ENCODE data around the gene JUNB. TPM values are rescaled to one million over a fixed set of nuclear protein-coding genes. Genes with fewer than 3 reads are reported as not detected.

Gene JUNB
- total and polyA plus RNA-seq, 10 of the 15 experiments (the other 5 are each of a cell fraction or from before 2014, with no cell fraction given): 0.55 to 144 (median 68.3) TPM

DNA sequence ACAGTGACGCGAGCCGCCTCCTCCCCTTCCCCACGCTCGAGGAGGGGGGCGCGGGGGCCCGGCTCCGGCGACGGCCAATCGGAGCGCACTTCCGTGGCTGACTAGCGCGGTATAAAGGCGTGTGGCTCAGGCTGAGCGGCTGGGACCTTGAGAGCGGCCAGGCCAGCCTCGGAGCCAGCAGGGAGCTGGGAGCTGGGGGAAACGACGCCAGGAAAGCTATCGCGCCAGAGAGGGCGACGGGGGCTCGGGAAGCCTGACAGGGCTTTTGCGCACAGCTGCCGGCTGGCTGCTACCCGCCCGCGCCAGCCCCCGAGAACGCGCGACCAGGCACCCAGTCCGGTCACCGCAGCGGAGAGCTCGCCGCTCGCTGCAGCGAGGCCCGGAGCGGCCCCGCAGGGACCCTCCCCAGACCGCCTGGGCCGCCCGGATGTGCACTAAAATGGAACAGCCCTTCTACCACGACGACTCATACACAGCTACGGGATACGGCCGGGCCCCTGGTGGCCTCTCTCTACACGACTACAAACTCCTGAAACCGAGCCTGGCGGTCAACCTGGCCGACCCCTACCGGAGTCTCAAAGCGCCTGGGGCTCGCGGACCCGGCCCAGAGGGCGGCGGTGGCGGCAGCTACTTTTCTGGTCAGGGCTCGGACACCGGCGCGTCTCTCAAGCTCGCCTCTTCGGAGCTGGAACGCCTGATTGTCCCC is at the start of gene JUNB (continued):
- TF ChIP-seq E2F4 (IDR thresholded peaks at IDR 0.05; ENCODE audit: low read depth, low read length) (0 out of 2 replicates have a peak, but pooled peaks have one; percentile 23), PBX3 (IDR thresholded peaks at IDR 0.05; ENCODE audit: insufficient replicate concordance, low read depth, low read length) (peak; percentile 29), SP1 (IDR thresholded peaks at IDR 0.05; ENCODE audit: low read depth, low read length) (peak; percentile 80), POLR2AphosphoS5 (IDR thresholded peaks at IDR 0.05; ENCODE audit: low read length) (peak; percentile 100), YBX1 (IDR thresholded peaks at IDR 0.05) (no peak), BRCA1 (IDR thresholded peaks at IDR 0.05; ENCODE audit: low read depth, low read length) (no peak), SMARCA5 (IDR thresholded peaks at IDR 0.05) (peak; percentile 66), PKNOX1 (IDR thresholded peaks at IDR 0.05) (peak; percentile 86; the same call in 1 of the 2 replicates), CBX5 (IDR thresholded peaks at IDR 0.05; ENCODE audit: low read depth) (no peak), IKZF1 (conservative IDR thresholded peaks at IDR 0.05) (peak; percentile 93), MYB (IDR thresholded peaks at IDR 0.05; ENCODE audit: borderline replicate concordance, low read depth, low read length) (no peak), CHD4 (IDR thresholded peaks at IDR 0.05) (no peak), KAT2A (conservative IDR thresholded peaks at IDR 0.05; ENCODE audit: control insufficient read depth, low read depth, low read length) (no peak), BACH1 (IDR thresholded peaks at IDR 0.05; ENCODE audit: borderline replicate concordance) (peak; percentile 99), HDAC2 (IDR thresholded peaks at IDR 0.05) (no peak), SIN3A (IDR thresholded peaks at IDR 0.05; ENCODE audit: low read depth, low read length) (peak; percentile 79; the same call in 1 of the 2 replicates)
- TF ChIP-seq, protein P1, sequence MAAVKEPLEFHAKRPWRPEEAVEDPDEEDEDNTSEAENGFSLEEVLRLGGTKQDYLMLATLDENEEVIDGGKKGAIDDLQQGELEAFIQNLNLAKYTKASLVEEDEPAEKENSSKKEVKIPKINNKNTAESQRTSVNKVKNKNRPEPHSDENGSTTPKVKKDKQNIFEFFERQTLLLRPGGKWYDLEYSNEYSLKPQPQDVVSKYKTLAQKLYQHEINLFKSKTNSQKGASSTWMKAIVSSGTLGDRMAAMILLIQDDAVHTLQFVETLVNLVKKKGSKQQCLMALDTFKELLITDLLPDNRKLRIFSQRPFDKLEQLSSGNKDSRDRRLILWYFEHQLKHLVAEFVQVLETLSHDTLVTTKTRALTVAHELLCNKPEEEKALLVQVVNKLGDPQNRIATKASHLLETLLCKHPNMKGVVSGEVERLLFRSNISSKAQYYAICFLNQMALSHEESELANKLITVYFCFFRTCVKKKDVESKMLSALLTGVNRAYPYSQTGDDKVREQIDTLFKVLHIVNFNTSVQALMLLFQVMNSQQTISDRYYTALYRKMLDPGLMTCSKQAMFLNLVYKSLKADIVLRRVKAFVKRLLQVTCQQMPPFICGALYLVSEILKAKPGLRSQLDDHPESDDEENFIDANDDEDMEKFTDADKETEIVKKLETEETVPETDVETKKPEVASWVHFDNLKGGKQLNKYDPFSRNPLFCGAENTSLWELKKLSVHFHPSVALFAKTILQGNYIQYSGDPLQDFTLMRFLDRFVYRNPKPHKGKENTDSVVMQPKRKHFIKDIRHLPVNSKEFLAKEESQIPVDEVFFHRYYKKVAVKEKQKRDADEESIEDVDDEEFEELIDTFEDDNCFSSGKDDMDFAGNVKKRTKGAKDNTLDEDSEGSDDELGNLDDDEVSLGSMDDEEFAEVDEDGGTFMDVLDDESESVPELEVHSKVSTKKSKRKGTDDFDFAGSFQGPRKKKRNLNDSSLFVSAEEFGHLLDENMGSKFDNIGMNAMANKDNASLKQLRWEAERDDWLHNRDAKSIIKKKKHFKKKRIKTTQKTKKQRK (IDR thresholded peaks at IDR 0.05; ENCODE audit: low read depth, low read length): no peak
- TF ChIP-seq, protein P2, sequence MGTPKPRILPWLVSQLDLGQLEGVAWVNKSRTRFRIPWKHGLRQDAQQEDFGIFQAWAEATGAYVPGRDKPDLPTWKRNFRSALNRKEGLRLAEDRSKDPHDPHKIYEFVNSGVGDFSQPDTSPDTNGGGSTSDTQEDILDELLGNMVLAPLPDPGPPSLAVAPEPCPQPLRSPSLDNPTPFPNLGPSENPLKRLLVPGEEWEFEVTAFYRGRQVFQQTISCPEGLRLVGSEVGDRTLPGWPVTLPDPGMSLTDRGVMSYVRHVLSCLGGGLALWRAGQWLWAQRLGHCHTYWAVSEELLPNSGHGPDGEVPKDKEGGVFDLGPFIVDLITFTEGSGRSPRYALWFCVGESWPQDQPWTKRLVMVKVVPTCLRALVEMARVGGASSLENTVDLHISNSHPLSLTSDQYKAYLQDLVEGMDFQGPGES (IDR thresholded peaks at IDR 0.05): no peak
- TF ChIP-seq, protein P3, sequence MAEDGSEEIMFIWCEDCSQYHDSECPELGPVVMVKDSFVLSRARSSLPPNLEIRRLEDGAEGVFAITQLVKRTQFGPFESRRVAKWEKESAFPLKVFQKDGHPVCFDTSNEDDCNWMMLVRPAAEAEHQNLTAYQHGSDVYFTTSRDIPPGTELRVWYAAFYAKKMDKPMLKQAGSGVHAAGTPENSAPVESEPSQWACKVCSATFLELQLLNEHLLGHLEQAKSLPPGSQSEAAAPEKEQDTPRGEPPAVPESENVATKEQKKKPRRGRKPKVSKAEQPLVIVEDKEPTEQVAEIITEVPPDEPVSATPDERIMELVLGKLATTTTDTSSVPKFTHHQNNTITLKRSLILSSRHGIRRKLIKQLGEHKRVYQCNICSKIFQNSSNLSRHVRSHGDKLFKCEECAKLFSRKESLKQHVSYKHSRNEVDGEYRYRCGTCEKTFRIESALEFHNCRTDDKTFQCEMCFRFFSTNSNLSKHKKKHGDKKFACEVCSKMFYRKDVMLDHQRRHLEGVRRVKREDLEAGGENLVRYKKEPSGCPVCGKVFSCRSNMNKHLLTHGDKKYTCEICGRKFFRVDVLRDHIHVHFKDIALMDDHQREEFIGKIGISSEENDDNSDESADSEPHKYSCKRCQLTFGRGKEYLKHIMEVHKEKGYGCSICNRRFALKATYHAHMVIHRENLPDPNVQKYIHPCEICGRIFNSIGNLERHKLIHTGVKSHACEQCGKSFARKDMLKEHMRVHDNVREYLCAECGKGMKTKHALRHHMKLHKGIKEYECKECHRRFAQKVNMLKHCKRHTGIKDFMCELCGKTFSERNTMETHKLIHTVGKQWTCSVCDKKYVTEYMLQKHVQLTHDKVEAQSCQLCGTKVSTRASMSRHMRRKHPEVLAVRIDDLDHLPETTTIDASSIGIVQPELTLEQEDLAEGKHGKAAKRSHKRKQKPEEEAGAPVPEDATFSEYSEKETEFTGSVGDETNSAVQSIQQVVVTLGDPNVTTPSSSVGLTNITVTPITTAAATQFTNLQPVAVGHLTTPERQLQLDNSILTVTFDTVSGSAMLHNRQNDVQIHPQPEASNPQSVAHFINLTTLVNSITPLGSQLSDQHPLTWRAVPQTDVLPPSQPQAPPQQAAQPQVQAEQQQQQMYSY (CRISPR knock-in tag; IDR thresholded peaks at IDR 0.05): peak; percentile 71

Measured in GM12878 (cell line).